ENCODE data around the gene HNRNPR.

- no peak for TF ChIP-seq CTCF (conservative IDR thresholded peaks at IDR 0.05 in 1 of 2, IDR thresholded peaks at IDR 0.05 in 1 of 2; ENCODE audit: low read depth in 1 of 2, low read length in 2 of 2)
- no peak for TF ChIP-seq EZH2 (IDR thresholded peaks at IDR 0.05; ENCODE audit: low read length, missing control alignments)
Measured at GRCh38 chr1:23344987-23345472, 946 bp upstream of the HNRNPR start.

All from fibroblast of lung (primary cell).